ENCODE data around the gene SLC47A1.

- no peak for TF ChIP-seq CTCF (conservative IDR thresholded peaks at IDR 0.05; ENCODE audit: low read depth, low read length)
- TF ChIP-seq USF2 (IDR thresholded peaks at IDR 0.05; ENCODE audit: low read depth, low read length), result no peak
- TF ChIP-seq RFX5 (IDR thresholded peaks at IDR 0.05; ENCODE audit: low read depth, low read length), result no peak
- no peak for TF ChIP-seq POLR2A (IDR thresholded peaks at IDR 0.05; ENCODE audit: low read depth, low read length)
Observed at GRCh38 chr17:19579867-19580565, 46.4 kb downstream of the SLC47A1 start.

All from IMR-90 (cell line).